GM12878 (cell line): Measurements from ENCODE around the gene NFKBIB. TPM values are rescaled to one million over a fixed set of nuclear protein-coding genes. Genes with fewer than 3 reads are reported as not detected.
A peak's percentile ranks its signal among the peaks of the same experiment; 100 is the strongest.

Source experiments
- CHD1 ChIP-seq: IDR thresholded peaks from 2 replicates; pipeline ENCODE4 v1.6.1; 2012; ENCODE audit warnings: low read depth, low read length, improper control_type of control experiment
- ESRRA ChIP-seq: IDR thresholded peaks from 2 replicates; pipeline ENCODE4 v1.6.1; 2012; ENCODE audit warnings: mild to moderate bottlenecking, low read length, improper control_type of control experiment
- ETV6 ChIP-seq, 2 experiments: fragments of 450-650 bp in 1 of 2; IDR thresholded peaks in 1 of 2; conservative IDR thresholded peaks in 1 of 2; 2 replicates each; pipeline ENCODE4 v1.6.1; 2014; ENCODE audit warnings: antibody characterized with exemption in 1 of 2, borderline replicate concordance in 1 of 2, low read depth in 1 of 2, mild to moderate bottlenecking in 1 of 2, moderate library complexity in 1 of 2
- GATAD2B ChIP-seq: fragments of 450-650 bp; conservative IDR thresholded peaks from 2 replicates; pipeline ENCODE4 v1.6.1; 2017; ENCODE audit warnings: low read depth, mild to moderate bottlenecking, moderate library complexity
- HDAC2 ChIP-seq: fragments of 200-600 bp; sonication (generic); IDR thresholded peaks from 2 replicates; pipeline ENCODE4 v1.6.1; 2017
- IKZF1 ChIP-seq: fragments of 450-650 bp; conservative IDR thresholded peaks from 2 replicates; pipeline ENCODE4 v1.6.1; 2017; ENCODE audit warnings: antibody characterized with exemption, mild to moderate bottlenecking
- KAT2A ChIP-seq: conservative IDR thresholded peaks from 2 replicates; pipeline ENCODE4 v1.6.1; 2011; ENCODE audit warnings: low read depth, low read length; ENCODE audit not compliant: control insufficient read depth
- KLF5 ChIP-seq: fragments of 450-650 bp; IDR thresholded peaks from 2 replicates; pipeline ENCODE4 v1.6.1; 2014; ENCODE audit warnings: mild to moderate bottlenecking; ENCODE audit not compliant: partially characterized antibody
- MEF2B ChIP-seq: fragments of 450-650 bp; IDR thresholded peaks from 2 replicates; pipeline ENCODE4 v1.6.1; 2018; ENCODE audit warnings: mild to moderate bottlenecking, moderate library complexity; ENCODE audit not compliant: partially characterized antibody, poor library complexity, severe bottlenecking
- NFXL1 ChIP-seq: fragments of 450-650 bp; IDR thresholded peaks from 2 replicates; pipeline ENCODE4 v1.6.1; 2017; ENCODE audit warnings: antibody characterized with exemption, mild to moderate bottlenecking, borderline replicate concordance
- POLR2AphosphoS2 ChIP-seq: IDR thresholded peaks from 2 replicates; pipeline ENCODE4 v1.6.1; 2011; ENCODE audit warnings: low read depth, mild to moderate bottlenecking, low read length, improper control_type of control experiment, moderate library complexity
- RCOR1 ChIP-seq: conservative IDR thresholded peaks from 2 replicates; pipeline ENCODE4 v1.6.1; 2012; ENCODE audit warnings: low read depth, low read length, improper control_type of control experiment
- STAT1 ChIP-seq: fragments of 450-650 bp; conservative IDR thresholded peaks from 2 replicates; pipeline ENCODE4 v1.6.1; 2014; ENCODE audit warnings: antibody characterized with exemption, mild to moderate bottlenecking
- TAF1 ChIP-seq: IDR thresholded peaks from 2 replicates; pipeline ENCODE4 v1.6.1; 2011; ENCODE audit warnings: mild to moderate bottlenecking, low read depth, low read length, borderline replicate concordance
- polyA plus RNA-seq, 11 experiments: library from polyadenylated mRNA; depleted of rRNA in 4 of 11; unstranded in 6 of 11; stranded (reverse) in 5 of 11; fragments of >200 nt; fragmentation: Nextera tagmentation in 4 of 11; fragmentation: Illumina TruSeq in 1 of 11; extraction: Ambion mirVana in 4 of 11; extraction: Trizol in 1 of 11; gene quantifications; 1 replicate in 1 of 11; 2 replicates in 10 of 11; pipeline versions ENCODE4 v1.2.1 to v1.2.3, GENCODE V29; 2011 to 2016; ENCODE audit warnings: inconsistent platforms in 2 of 11, missing spikeins in 2 of 11, low read depth in 1 of 11
- total RNA-seq, 4 experiments: library from RNA; depleted of rRNA in 3 of 4; stranded (reverse); fragments of >200 nt in 3 of 4; fragmentation: Illumina TruSeq in 1 of 4; extraction: Trizol in 1 of 4; gene quantifications; 2 replicates each; pipeline versions ENCODE4 v1.2.1 to v1.2.3, GENCODE V29; 2013 to 2021
- TF ChIP-seq, protein P1 (sequence below): IDR thresholded peaks from 2 replicates; pipeline ENCODE4 v1.6.1; 2011; ENCODE audit warnings: low read depth, low read length, improper control_type of control experiment, borderline replicate concordance
- TF ChIP-seq, protein P2 (sequence below): IDR thresholded peaks from 2 replicates; pipeline ENCODE4 v1.6.1; 2011; ENCODE audit warnings: borderline replicate concordance, low read depth, mild to moderate bottlenecking, moderate library complexity, mixed read lengths, low read length; ENCODE audit not compliant: insufficient read depth; ENCODE audit errors: extremely low read length
- TF ChIP-seq, protein P3 (sequence below): fragments of 450-650 bp; IDR thresholded peaks from 2 replicates; pipeline ENCODE4 v1.6.1; 2017; ENCODE audit warnings: mild to moderate bottlenecking, low read depth, inconsistent platforms; ENCODE audit not compliant: poor library complexity, severe bottlenecking
- TF ChIP-seq, protein P4 (sequence below): IDR thresholded peaks from 2 replicates; pipeline ENCODE4 v1.6.1; 2012; ENCODE audit warnings: improper control_type of control experiment, low read depth, low read length; ENCODE audit not compliant: insufficient replicate concordance
- TF ChIP-seq, protein P5 (sequence below): IDR thresholded peaks from 2 replicates; pipeline ENCODE4 v1.6.1; 2011; ENCODE audit warnings: low read depth, mild to moderate bottlenecking, low read length, moderate library complexity, borderline replicate concordance; ENCODE audit errors: extremely low read depth

The NFKBIB gene
- total and polyA plus RNA-seq, 10 of the 15 experiments (the other 5 are each of a cell fraction or from before 2014, with no cell fraction given): 1.2 to 60.9 (median 31.0) TPM

DNA sequence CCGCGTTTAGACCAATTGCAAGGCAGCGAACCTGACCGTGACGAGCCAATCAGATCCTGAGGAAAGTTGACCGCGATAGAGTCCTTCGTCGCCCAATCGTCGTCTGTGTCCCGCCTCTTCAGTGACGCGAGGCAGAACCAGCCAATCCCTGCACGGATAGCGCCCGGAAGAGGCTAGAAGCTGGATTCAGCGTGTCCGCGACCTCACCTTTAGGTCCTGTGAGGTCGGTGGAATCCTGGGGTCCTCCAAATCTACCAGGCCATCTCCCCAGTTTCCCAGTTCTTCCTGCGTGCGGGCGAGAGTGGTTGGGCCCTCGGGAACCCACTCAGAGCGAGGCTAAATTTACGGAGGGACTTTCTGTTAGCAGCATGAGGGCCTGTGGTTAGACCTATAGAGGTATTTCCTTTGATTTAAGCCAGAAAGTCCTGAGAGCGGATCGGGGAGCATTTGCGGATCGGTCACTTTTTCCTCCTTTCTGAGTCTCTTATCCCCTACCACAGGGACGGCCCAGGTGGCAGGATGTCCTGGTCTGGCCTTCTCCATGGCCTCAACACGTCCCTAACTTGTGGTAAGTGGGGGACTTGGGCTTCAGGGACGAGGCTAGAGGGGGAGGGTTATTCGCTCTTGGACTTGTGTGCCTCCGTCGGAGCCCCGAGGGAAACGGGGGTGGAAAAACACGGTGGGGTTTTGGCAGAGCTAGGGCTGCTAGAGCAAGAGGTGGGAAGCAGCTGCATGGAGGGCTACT is 31.2 kb downstream of the NFKBIB start, which contains the start of gene MRPS12 (continued):
- TF ChIP-seq IKZF1 (no peak), POLR2AphosphoS2 (peak; percentile 76; the same call in 1 of the 2 replicates), ETV6 (conservative IDR thresholded peaks at IDR 0.05 in 1 of 2, IDR thresholded peaks at IDR 0.05 in 1 of 2; ENCODE audit: borderline replicate concordance in 1 of 2, low read depth in 1 of 2) (no peak), STAT1 (no peak), MEF2B (no peak), NFXL1 (no peak), TAF1 (0 out of 2 replicates have a peak, but pooled peaks have one; percentile 9), RCOR1 (no peak), GATAD2B (no peak), HDAC2 (no peak), KLF5 (no peak), CHD1 (no peak), ESRRA (no peak), KAT2A (no peak)
- TF ChIP-seq, protein P1, sequence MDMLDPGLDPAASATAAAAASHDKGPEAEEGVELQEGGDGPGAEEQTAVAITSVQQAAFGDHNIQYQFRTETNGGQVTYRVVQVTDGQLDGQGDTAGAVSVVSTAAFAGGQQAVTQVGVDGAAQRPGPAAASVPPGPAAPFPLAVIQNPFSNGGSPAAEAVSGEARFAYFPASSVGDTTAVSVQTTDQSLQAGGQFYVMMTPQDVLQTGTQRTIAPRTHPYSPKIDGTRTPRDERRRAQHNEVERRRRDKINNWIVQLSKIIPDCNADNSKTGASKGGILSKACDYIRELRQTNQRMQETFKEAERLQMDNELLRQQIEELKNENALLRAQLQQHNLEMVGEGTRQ: peak; percentile 22; the same call in 1 of the 2 replicates
- TF ChIP-seq, protein P2, sequence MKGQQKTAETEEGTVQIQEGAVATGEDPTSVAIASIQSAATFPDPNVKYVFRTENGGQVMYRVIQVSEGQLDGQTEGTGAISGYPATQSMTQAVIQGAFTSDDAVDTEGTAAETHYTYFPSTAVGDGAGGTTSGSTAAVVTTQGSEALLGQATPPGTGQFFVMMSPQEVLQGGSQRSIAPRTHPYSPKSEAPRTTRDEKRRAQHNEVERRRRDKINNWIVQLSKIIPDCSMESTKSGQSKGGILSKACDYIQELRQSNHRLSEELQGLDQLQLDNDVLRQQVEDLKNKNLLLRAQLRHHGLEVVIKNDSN: no peak
- TF ChIP-seq, protein P3, sequence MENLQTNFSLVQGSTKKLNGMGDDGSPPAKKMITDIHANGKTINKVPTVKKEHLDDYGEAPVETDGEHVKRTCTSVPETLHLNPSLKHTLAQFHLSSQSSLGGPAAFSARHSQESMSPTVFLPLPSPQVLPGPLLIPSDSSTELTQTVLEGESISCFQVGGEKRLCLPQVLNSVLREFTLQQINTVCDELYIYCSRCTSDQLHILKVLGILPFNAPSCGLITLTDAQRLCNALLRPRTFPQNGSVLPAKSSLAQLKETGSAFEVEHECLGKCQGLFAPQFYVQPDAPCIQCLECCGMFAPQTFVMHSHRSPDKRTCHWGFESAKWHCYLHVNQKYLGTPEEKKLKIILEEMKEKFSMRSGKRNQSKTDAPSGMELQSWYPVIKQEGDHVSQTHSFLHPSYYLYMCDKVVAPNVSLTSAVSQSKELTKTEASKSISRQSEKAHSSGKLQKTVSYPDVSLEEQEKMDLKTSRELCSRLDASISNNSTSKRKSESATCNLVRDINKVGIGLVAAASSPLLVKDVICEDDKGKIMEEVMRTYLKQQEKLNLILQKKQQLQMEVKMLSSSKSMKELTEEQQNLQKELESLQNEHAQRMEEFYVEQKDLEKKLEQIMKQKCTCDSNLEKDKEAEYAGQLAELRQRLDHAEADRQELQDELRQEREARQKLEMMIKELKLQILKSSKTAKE: no peak
- TF ChIP-seq, protein P4, sequence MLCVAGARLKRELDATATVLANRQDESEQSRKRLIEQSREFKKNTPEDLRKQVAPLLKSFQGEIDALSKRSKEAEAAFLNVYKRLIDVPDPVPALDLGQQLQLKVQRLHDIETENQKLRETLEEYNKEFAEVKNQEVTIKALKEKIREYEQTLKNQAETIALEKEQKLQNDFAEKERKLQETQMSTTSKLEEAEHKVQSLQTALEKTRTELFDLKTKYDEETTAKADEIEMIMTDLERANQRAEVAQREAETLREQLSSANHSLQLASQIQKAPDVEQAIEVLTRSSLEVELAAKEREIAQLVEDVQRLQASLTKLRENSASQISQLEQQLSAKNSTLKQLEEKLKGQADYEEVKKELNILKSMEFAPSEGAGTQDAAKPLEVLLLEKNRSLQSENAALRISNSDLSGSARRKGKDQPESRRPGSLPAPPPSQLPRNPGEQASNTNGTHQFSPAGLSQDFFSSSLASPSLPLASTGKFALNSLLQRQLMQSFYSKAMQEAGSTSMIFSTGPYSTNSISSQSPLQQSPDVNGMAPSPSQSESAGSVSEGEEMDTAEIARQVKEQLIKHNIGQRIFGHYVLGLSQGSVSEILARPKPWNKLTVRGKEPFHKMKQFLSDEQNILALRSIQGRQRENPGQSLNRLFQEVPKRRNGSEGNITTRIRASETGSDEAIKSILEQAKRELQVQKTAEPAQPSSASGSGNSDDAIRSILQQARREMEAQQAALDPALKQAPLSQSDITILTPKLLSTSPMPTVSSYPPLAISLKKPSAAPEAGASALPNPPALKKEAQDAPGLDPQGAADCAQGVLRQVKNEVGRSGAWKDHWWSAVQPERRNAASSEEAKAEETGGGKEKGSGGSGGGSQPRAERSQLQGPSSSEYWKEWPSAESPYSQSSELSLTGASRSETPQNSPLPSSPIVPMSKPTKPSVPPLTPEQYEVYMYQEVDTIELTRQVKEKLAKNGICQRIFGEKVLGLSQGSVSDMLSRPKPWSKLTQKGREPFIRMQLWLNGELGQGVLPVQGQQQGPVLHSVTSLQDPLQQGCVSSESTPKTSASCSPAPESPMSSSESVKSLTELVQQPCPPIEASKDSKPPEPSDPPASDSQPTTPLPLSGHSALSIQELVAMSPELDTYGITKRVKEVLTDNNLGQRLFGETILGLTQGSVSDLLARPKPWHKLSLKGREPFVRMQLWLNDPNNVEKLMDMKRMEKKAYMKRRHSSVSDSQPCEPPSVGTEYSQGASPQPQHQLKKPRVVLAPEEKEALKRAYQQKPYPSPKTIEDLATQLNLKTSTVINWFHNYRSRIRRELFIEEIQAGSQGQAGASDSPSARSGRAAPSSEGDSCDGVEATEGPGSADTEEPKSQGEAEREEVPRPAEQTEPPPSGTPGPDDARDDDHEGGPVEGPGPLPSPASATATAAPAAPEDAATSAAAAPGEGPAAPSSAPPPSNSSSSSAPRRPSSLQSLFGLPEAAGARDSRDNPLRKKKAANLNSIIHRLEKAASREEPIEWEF: no peak
- TF ChIP-seq, protein P5, sequence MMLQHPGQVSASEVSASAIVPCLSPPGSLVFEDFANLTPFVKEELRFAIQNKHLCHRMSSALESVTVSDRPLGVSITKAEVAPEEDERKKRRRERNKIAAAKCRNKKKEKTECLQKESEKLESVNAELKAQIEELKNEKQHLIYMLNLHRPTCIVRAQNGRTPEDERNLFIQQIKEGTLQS: no peak
